NCI-H774 (cell line): ENCODE results near the gene BRD4.
"Not testable (repeated sequence)": the region's sequence is repeated elsewhere in the genome, so short reads cannot be mapped to it uniquely, and the experiment has no call there.

Experiments
- DNase-seq: peaks from one replicate; lab custom pipeline; 2025; lab: John Stamatoyannopoulos, UW

BRD4 gene

GRCh38 chr19:15360015-15360414 lies 27.7 kb upstream of the BRD4 start:
- not testable (repeated sequence) for DNase-seq

- DNase-seq: no peak
Observed at GRCh38 chr19:15358918-15359317, 26.6 kb upstream of the BRD4 start.

GRCh38 chr19:15357906-15358305 lies 25.6 kb upstream of the BRD4 start:
- no peak for DNase-seq

GRCh38 chr19:15354566-15355296 lies 22.4 kb upstream of the BRD4 start:
- no peak for DNase-seq

GRCh38 chr19:15353908-15354307 lies 21.6 kb upstream of the BRD4 start:
- no peak for DNase-seq

- DNase-seq: not testable (repeated sequence)
Observed at GRCh38 chr19:15352535-15352934, 20.2 kb upstream of the BRD4 start.

- DNase-seq: not testable (repeated sequence)
Observed at GRCh38 chr19:15341328-15341727, 9.0 kb upstream of the BRD4 start.

GRCh38 chr19:15340086-15340485 lies 7.7 kb upstream of the BRD4 start:
- no peak for DNase-seq

- no peak for DNase-seq
Observed at GRCh38 chr19:15337202-15337601, 4.9 kb upstream of the BRD4 start.

GRCh38 chr19:15335992-15336391 lies 3.7 kb upstream of the BRD4 start:
- DNase-seq: not testable (repeated sequence)

GRCh38 chr19:15331419-15332310 lies 674 bp downstream of the BRD4 start:
- no peak for DNase-seq

GRCh38 chr19:15330801-15331418 lies 1.4 kb downstream of the BRD4 start:
- DNase-seq: no peak

- DNase-seq: no peak
Observed at GRCh38 chr19:15328312-15328711, 4.0 kb downstream of the BRD4 start.

- no peak for DNase-seq
Observed at GRCh38 chr19:15324791-15325519, 7.4 kb downstream of the BRD4 start.

- DNase-seq: no peak
Observed at GRCh38 chr19:15323496-15324235, 8.7 kb downstream of the BRD4 start.

GRCh38 chr19:15321739-15322138 lies 10.6 kb downstream of the BRD4 start:
- DNase-seq: no peak

- DNase-seq: no peak
Observed at GRCh38 chr19:15320116-15320515, 12.2 kb downstream of the BRD4 start.

GRCh38 chr19:15318241-15318691 lies 14.1 kb downstream of the BRD4 start:
- no peak for DNase-seq

GRCh38 chr19:15317392-15318071 lies 14.8 kb downstream of the BRD4 start:
- DNase-seq: no peak

- DNase-seq: no peak
Observed at GRCh38 chr19:15316498-15316897, 15.8 kb downstream of the BRD4 start.

- DNase-seq: no peak
Observed at GRCh38 chr19:15315101-15315500, 17.2 kb downstream of the BRD4 start.
